GM12878 (cell line): ENCODE data around the gene CACNA2D2. TPM values are rescaled to one million over a fixed set of nuclear protein-coding genes. Genes with fewer than 3 reads are reported as not detected.

Experiments
- ATAC-seq: fragments of 200-7000 bp; cut with Tn5 transposase; 3 replicates; pipeline ENCODE4 v1.9.1; 2020; ENCODE audit warnings: mild to moderate bottlenecking, moderate library complexity
- BruUV-seq: library from RNA; stranded (reverse); fragments of 400-500 nt; replicated peaks from 2 replicates; lab custom pipeline; 2021; lab: Mats Ljungman, UMichigan
- CTCF ChIA-PET: fragments of 300-600 bp; sonication (Branson Sonifier 250); formaldehyde crosslinking; extraction: SDS; loops from one replicate; lab custom pipeline; 2021; ENCODE audit warnings: inconsistent platforms; lab: Yijun Ruan, JAX
- POLR2A ChIA-PET: fragments of 350-600 bp; formaldehyde crosslinking; extraction: SDS; loops from one replicate; lab custom pipeline; 2021; ENCODE audit warnings: inconsistent platforms; lab: Charles Lee
- RAD21 ChIA-PET: fragments of 300-600 bp; sonication (Branson Sonifier 250); formaldehyde crosslinking; loops from one replicate; lab custom pipeline; 2023; ENCODE audit warnings: antibody characterized with exemption; ENCODE audit not compliant: unreplicated experiment; lab: Charles Lee
- SMC1A ChIA-PET: fragments of 300-600 bp; sonication (Branson Sonifier 250); formaldehyde crosslinking; loops from one replicate; lab custom pipeline; 2023; ENCODE audit not compliant: unreplicated experiment, uncharacterized antibody; lab: Charles Lee
- DNase-seq: peaks from one replicate; pipeline ENCODE4 v3.0.0-alpha.2; 2011; ENCODE audit warnings: low read depth, low spot score
- FAIRE-seq: peaks from 3 replicates; lab custom pipeline; 2011; peaks lifted over from hg19 to GRCh38; lab: Jason Lieb, UNC
- H2AFZ ChIP-seq: 2 replicates; pipeline ENCODE4 v1.6.0; 2011; ENCODE audit warnings: low read depth, low read length, control low read depth; ENCODE audit not compliant: control insufficient read depth
- H3K27ac ChIP-seq: 2 replicates; pipeline ENCODE4 v1.5.1; 2011; ENCODE audit warnings: control low read depth; ENCODE audit not compliant: control insufficient read depth, insufficient read depth
- H3K27me3 ChIP-seq, 2 experiments: replicated peaks in 1 of 2; 2 replicates each; pipeline versions ENCODE4 v1.6.0 to v1.6.1; 2011; ENCODE audit warnings: low read length in 1 of 2; ENCODE audit not compliant: control insufficient read depth in 2 of 2, insufficient read depth in 2 of 2
- H3K36me3 ChIP-seq, 2 experiments: 2 replicates each; pipeline ENCODE4 v1.5.1; 2011; ENCODE audit warnings: low read length in 1 of 2; ENCODE audit not compliant: control insufficient read depth in 2 of 2, insufficient read depth in 2 of 2
- H3K4me1 ChIP-seq: 2 replicates; pipeline ENCODE4 v1.6.1; 2011; ENCODE audit warnings: mild to moderate bottlenecking, low read length, moderate library complexity, mixed read lengths; ENCODE audit not compliant: control insufficient read depth, insufficient read depth
- H3K4me2 ChIP-seq: 2 replicates; pipeline ENCODE4 v1.6.0; 2011; ENCODE audit warnings: control low read depth; ENCODE audit not compliant: control insufficient read depth, insufficient read depth
- H3K4me3 ChIP-seq: fragments of 200-600 bp; sonication (generic); 2 replicates; pipeline ENCODE4 v1.5.1; 2016
- H3K79me2 ChIP-seq: 2 replicates; pipeline ENCODE4 v1.6.0; 2011; ENCODE audit warnings: low read length; ENCODE audit not compliant: control insufficient read depth, insufficient read depth
- H3K9ac ChIP-seq: 2 replicates; pipeline ENCODE4 v1.8.0; 2011; ENCODE audit warnings: low read length, control low read depth, mixed read lengths; ENCODE audit not compliant: control insufficient read depth, insufficient read depth
- H3K9me3 ChIP-seq: replicated peaks from 3 replicates; pipeline ENCODE4 v1.5.1; 2011; ENCODE audit warnings: mild to moderate bottlenecking, low read length; ENCODE audit not compliant: control insufficient read depth, insufficient read depth
- H4K20me1 ChIP-seq: 2 replicates; pipeline ENCODE4 v1.6.0; 2011; ENCODE audit not compliant: control insufficient read depth, insufficient read depth
- CHD2 ChIP-seq: IDR thresholded peaks from 2 replicates; pipeline ENCODE4 v1.6.1; 2011; ENCODE audit warnings: low read depth, low read length, improper control_type of control experiment, borderline replicate concordance
- ESRRA ChIP-seq: IDR thresholded peaks from 2 replicates; pipeline ENCODE4 v1.6.1; 2012; ENCODE audit warnings: mild to moderate bottlenecking, low read length, improper control_type of control experiment
- NFYB ChIP-seq: IDR thresholded peaks from 2 replicates; pipeline ENCODE4 v1.6.1; 2011; ENCODE audit warnings: low read depth, mild to moderate bottlenecking, low read length, improper control_type of control experiment, moderate library complexity; ENCODE audit not compliant: insufficient read depth
- SREBF1 ChIP-seq: IDR thresholded peaks from 2 replicates; pipeline ENCODE4 v1.6.1; 2012; ENCODE audit warnings: mild to moderate bottlenecking, low read length
- TCF12 ChIP-seq: IDR thresholded peaks from 2 replicates; pipeline ENCODE4 v1.6.1; 2011; ENCODE audit warnings: low read depth, mild to moderate bottlenecking, low read length
- ZNF217 ChIP-seq: fragments of 450-650 bp; IDR thresholded peaks from 2 replicates; pipeline ENCODE4 v1.6.1; 2017; ENCODE audit warnings: antibody characterized with exemption, mild to moderate bottlenecking
- ZNF384 ChIP-seq: IDR thresholded peaks from 2 replicates; pipeline ENCODE4 v1.6.1; 2012; ENCODE audit warnings: low read depth, mild to moderate bottlenecking, low read length, improper control_type of control experiment, borderline replicate concordance
- WGBS: methylation state at CpG from one replicate; pipeline ENCODE4 v1.1.6; 2016; ENCODE audit warnings: low lambda C conversion rate; ENCODE audit not compliant: insufficient replicate concordance, insufficient coverage; ENCODE audit errors: missing lambda C conversion rate; 5-methylcytosine and 5-hydroxymethylcytosine counted together
- in situ Hi-C: fragments of 300-500 bp; cut with MboI; formaldehyde crosslinking; loops from 9 replicates; pipeline ENCODE4 v1.14.3; 2018; ENCODE audit warnings: mixed read lengths
- intact Hi-C: fragments of 100-400 bp; cut with micrococcal nuclease; formaldehyde crosslinking; loops from one replicate; pipeline ENCODE4 v1.14.2; 2022; ENCODE audit not compliant: unreplicated experiment
- polyA plus RNA-seq, 11 experiments: library from polyadenylated mRNA; depleted of rRNA in 4 of 11; unstranded in 6 of 11; stranded (reverse) in 5 of 11; fragments of >200 nt; fragmentation: Nextera tagmentation in 4 of 11; fragmentation: Illumina TruSeq in 1 of 11; extraction: Ambion mirVana in 4 of 11; extraction: Trizol in 1 of 11; gene quantifications; 1 replicate in 1 of 11; 2 replicates in 10 of 11; pipeline versions ENCODE4 v1.2.1 to v1.2.3, GENCODE V29; 2011 to 2016; ENCODE audit warnings: inconsistent platforms in 2 of 11, missing spikeins in 2 of 11, low read depth in 1 of 11
- total RNA-seq, 4 experiments: library from RNA; depleted of rRNA in 3 of 4; stranded (reverse); fragments of >200 nt in 3 of 4; fragmentation: Illumina TruSeq in 1 of 4; extraction: Trizol in 1 of 4; gene quantifications; 2 replicates each; pipeline versions ENCODE4 v1.2.1 to v1.2.3, GENCODE V29; 2013 to 2021
- TF ChIP-seq, protein P1 (sequence below): fragments of 450-650 bp; IDR thresholded peaks from 2 replicates; pipeline ENCODE4 v1.6.1; 2017; ENCODE audit warnings: mild to moderate bottlenecking, moderate library complexity
- TF ChIP-seq, protein P2 (sequence below): fragments of 450-650 bp; IDR thresholded peaks from 2 replicates; pipeline ENCODE4 v1.6.1; 2016; ENCODE audit warnings: mild to moderate bottlenecking
- TF ChIP-seq, protein P3 (sequence below): fragments of 450-650 bp; IDR thresholded peaks from 2 replicates; pipeline ENCODE4 v1.6.1; 2017; ENCODE audit warnings: mild to moderate bottlenecking
- TF ChIP-seq, protein P4 (sequence below): fragments of 450-650 bp; IDR thresholded peaks from 2 replicates; pipeline ENCODE4 v1.6.1; 2016; ENCODE audit warnings: mild to moderate bottlenecking
- TF ChIP-seq, protein P5 (sequence below): fragments of 450-650 bp; IDR thresholded peaks from 2 replicates; pipeline ENCODE4 v1.6.1; 2017; ENCODE audit warnings: antibody characterized with exemption, mild to moderate bottlenecking, moderate library complexity

CACNA2D2 gene
- total and polyA plus RNA-seq, 10 of the 15 experiments (the other 5 are each of a cell fraction or from before 2014, with no cell fraction given) = 0.03 to 0.07 TPM; not detected in 8

DNA sequence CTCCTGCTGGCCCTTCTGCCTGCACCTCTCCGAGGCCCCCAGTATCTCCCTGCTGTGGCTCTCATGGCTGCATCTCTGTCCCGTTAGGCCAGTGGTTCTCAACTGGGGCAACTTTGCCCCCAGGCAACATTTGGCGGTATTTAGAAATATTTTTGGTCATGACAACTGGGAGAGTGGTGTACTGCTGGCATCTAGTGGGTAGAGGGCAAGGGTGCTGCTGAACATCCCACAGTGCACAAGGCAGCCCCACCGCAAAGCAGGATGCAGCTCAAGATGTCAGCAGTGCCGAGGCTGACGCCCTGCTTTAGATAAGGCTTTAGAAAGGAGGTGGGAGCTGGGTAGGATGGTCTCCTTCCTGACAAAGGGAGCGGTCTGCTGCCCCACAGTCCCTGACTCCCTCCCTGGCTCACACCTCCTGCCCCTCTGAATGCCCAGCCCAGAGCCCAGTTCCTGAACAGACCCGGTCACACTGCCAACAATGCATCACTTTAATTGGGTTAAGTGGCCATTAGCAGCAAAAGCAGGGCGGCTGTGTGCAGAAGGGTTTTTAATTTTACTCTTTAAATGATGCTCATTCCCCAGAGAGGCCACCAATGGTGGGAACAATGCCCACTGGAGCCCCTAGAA, 75.3 kb downstream of the CACNA2D2 start:
- no peaks in the 10 kb centered on the region for H4K20me1 ChIP-seq
- no TSS peak for BruUV-seq
- no peaks in the 10 kb centered on the region; a peak in 3 of 4 replicates for H3K27me3 ChIP-seq
- no peaks in the 10 kb centered on the region for H3K79me2 ChIP-seq
- no peak for FAIRE-seq
- no peaks in the 10 kb centered on the region for H3K9me3 ChIP-seq
- no peak overlapping the region for H3K9ac ChIP-seq
- POLR2A ChIA-PET = no interaction called here
- no peak overlapping the region for H3K27ac ChIP-seq
- H3K4me2 ChIP-seq = no peak overlapping the region
- no peak overlapping the region for H3K4me3 ChIP-seq
- intact Hi-C loops = no loop called here
- in situ Hi-C loops = no loop called here
- RAD21 ChIA-PET = no interaction called here
- CTCF ChIA-PET = no interaction called here
- no peaks in the 10 kb centered on the region for H3K36me3 ChIP-seq
- SMC1A ChIA-PET = no interaction called here
- H2AFZ ChIP-seq = no peak overlapping the region
- ATAC-seq = no peak
- DNase-seq = no peak
- H3K4me1 ChIP-seq = no peaks in the 10 kb centered on the region
- 24% methylated on average over 9 of the region's 9 CpGs for WGBS
- TF ChIP-seq ZNF217 (no peak), CHD2 (no peak), TCF12 (no peak), ZNF384 (no peak), SREBF1 (no peak), ESRRA (no peak), NFYB (no peak)
- TF ChIP-seq, protein P1, sequence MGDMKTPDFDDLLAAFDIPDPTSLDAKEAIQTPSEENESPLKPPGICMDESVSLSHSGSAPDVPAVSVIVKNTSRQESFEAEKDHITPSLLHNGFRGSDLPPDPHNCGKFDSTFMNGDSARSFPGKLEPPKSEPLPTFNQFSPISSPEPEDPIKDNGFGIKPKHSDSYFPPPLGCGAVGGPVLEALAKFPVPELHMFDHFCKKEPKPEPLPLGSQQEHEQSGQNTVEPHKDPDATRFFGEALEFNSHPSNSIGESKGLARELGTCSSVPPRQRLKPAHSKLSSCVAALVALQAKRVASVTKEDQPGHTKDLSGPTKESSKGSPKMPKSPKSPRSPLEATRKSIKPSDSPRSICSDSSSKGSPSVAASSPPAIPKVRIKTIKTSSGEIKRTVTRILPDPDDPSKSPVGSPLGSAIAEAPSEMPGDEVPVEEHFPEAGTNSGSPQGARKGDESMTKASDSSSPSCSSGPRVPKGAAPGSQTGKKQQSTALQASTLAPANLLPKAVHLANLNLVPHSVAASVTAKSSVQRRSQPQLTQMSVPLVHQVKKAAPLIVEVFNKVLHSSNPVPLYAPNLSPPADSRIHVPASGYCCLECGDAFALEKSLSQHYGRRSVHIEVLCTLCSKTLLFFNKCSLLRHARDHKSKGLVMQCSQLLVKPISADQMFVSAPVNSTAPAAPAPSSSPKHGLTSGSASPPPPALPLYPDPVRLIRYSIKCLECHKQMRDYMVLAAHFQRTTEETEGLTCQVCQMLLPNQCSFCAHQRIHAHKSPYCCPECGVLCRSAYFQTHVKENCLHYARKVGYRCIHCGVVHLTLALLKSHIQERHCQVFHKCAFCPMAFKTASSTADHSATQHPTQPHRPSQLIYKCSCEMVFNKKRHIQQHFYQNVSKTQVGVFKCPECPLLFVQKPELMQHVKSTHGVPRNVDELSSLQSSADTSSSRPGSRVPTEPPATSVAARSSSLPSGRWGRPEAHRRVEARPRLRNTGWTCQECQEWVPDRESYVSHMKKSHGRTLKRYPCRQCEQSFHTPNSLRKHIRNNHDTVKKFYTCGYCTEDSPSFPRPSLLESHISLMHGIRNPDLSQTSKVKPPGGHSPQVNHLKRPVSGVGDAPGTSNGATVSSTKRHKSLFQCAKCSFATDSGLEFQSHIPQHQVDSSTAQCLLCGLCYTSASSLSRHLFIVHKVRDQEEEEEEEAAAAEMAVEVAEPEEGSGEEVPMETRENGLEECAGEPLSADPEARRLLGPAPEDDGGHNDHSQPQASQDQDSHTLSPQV = no peak
- TF ChIP-seq, protein P2, sequence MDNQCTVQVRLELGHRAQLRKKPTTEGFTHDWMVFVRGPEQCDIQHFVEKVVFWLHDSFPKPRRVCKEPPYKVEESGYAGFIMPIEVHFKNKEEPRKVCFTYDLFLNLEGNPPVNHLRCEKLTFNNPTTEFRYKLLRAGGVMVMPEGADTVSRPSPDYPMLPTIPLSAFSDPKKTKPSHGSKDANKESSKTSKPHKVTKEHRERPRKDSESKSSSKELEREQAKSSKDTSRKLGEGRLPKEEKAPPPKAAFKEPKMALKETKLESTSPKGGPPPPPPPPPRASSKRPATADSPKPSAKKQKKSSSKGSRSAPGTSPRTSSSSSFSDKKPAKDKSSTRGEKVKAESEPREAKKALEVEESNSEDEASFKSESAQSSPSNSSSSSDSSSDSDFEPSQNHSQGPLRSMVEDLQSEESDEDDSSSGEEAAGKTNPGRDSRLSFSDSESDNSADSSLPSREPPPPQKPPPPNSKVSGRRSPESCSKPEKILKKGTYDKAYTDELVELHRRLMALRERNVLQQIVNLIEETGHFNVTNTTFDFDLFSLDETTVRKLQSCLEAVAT = no peak
- TF ChIP-seq, protein P3, sequence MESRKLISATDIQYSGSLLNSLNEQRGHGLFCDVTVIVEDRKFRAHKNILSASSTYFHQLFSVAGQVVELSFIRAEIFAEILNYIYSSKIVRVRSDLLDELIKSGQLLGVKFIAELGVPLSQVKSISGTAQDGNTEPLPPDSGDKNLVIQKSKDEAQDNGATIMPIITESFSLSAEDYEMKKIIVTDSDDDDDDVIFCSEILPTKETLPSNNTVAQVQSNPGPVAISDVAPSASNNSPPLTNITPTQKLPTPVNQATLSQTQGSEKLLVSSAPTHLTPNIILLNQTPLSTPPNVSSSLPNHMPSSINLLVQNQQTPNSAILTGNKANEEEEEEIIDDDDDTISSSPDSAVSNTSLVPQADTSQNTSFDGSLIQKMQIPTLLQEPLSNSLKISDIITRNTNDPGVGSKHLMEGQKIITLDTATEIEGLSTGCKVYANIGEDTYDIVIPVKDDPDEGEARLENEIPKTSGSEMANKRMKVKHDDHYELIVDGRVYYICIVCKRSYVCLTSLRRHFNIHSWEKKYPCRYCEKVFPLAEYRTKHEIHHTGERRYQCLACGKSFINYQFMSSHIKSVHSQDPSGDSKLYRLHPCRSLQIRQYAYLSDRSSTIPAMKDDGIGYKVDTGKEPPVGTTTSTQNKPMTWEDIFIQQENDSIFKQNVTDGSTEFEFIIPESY = no peak
- TF ChIP-seq, protein P4, sequence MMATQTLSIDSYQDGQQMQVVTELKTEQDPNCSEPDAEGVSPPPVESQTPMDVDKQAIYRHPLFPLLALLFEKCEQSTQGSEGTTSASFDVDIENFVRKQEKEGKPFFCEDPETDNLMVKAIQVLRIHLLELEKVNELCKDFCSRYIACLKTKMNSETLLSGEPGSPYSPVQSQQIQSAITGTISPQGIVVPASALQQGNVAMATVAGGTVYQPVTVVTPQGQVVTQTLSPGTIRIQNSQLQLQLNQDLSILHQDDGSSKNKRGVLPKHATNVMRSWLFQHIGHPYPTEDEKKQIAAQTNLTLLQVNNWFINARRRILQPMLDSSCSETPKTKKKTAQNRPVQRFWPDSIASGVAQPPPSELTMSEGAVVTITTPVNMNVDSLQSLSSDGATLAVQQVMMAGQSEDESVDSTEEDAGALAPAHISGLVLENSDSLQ = no peak
- TF ChIP-seq, protein P5, sequence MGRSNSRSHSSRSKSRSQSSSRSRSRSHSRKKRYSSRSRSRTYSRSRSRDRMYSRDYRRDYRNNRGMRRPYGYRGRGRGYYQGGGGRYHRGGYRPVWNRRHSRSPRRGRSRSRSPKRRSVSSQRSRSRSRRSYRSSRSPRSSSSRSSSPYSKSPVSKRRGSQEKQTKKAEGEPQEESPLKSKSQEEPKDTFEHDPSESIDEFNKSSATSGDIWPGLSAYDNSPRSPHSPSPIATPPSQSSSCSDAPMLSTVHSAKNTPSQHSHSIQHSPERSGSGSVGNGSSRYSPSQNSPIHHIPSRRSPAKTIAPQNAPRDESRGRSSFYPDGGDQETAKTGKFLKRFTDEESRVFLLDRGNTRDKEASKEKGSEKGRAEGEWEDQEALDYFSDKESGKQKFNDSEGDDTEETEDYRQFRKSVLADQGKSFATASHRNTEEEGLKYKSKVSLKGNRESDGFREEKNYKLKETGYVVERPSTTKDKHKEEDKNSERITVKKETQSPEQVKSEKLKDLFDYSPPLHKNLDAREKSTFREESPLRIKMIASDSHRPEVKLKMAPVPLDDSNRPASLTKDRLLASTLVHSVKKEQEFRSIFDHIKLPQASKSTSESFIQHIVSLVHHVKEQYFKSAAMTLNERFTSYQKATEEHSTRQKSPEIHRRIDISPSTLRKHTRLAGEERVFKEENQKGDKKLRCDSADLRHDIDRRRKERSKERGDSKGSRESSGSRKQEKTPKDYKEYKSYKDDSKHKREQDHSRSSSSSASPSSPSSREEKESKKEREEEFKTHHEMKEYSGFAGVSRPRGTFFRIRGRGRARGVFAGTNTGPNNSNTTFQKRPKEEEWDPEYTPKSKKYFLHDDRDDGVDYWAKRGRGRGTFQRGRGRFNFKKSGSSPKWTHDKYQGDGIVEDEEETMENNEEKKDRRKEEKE = no peak
